Measurements from ENCODE around the gene OPN1SW.

OPN1SW gene, protein sequence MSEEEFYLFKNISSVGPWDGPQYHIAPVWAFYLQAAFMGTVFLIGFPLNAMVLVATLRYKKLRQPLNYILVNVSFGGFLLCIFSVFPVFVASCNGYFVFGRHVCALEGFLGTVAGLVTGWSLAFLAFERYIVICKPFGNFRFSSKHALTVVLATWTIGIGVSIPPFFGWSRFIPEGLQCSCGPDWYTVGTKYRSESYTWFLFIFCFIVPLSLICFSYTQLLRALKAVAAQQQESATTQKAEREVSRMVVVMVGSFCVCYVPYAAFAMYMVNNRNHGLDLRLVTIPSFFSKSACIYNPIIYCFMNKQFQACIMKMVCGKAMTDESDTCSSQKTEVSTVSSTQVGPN

DNA sequence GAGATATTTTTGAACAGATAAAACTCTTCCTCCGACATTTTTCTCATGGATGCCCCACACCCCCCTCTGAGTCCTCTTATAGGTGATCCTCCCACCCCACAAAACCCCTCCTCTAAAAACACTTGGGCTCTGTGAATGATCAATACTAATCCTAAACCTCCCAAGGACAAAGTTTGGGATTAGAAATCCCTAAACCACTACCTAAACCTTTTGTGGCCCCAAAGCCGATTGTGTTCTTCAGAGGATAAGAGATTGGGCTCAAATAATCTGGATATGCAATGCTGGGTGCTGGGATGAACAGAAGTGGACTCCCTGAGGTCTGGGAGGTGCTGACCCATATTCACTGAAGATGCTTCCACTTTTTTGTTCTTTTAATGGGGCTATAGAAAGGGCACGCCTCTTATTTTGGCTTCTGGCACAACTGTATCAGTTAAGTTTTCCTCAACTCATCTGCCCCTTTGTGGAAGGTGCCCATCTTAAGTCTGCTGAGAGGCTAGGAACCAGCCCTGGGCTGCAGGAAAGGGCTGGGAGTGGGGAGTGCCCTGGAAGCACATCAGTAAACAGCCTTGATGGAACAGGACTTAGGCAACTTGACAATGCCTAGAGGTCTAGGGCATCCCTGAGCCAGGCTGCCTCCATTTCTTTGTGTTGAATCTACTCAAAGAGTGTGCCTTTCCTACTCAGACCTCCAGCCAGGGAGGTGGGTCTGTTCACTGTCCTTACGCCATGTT is at the start of gene OPN1SW:
Gene OPN1SW, minus strand, starts transcription at position 51 of the 731 bp plus-strand sequence. Its CDS starts 13 bp downstream, at position 38.
- Histone ChIP-seq H3K4me1 (ENCODE audit: control insufficient read depth, insufficient read depth, low read length) (no peaks in the 10 kb centered on the region), H3K27ac (ENCODE audit: low read depth, low read length) (no peak within 1 kb of the TSS), H3K27me3 (ENCODE audit: control insufficient read depth, insufficient read depth, low read length) (no peaks in the 10 kb centered on the region), H3K9me3 (ENCODE audit: control insufficient read depth, insufficient read depth, low read length) (no peaks in the 10 kb centered on the region; the same call in 1 of the 2 replicates), H3K9ac (ENCODE audit: low read depth, low read length) (no peak within 1 kb of the TSS), H3K4me3 (ENCODE audit: low read depth, low read length) (no peak within 1 kb of the TSS), H3K36me3 (ENCODE audit: control insufficient read depth, insufficient read depth, low read length) (peaks cover 21% of the 10 kb centered on the region)

DNA sequence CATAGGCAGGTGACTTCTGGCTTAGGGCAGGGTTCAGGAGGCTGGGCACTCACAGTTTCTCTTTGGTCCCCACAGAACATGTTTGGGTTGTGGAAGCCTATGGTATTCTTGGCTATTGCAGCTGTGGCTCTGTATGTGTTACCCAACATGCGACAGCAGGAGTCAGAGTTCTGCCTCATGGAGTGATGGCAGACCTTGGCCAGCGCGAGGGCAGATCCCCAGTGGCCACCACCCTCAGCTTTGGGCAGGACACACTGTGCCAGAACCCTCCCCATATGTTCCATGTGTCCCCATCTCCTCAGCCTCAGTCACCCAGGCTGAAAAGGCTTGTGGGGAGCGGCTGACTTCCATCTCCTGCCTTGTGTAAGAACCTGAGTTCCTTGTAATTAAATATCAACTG is 46.1 kb upstream of the OPN1SW start:
- H3K9me3 ChIP-seq (ENCODE audit: control insufficient read depth, insufficient read depth, low read length), result no peaks in the 10 kb centered on the region
- H3K36me3 ChIP-seq (ENCODE audit: control insufficient read depth, insufficient read depth, low read length), result no peaks in the 10 kb centered on the region
- H3K4me3 ChIP-seq (ENCODE audit: low read depth, low read length), result no peak overlapping the region
- H3K4me1 ChIP-seq (ENCODE audit: control insufficient read depth, insufficient read depth, low read length), result 0 out of 2 replicates have a peak, but pooled peaks cover under 1% of the 10 kb centered on the region
- no peaks in the 10 kb centered on the region for H3K27me3 ChIP-seq (ENCODE audit: control insufficient read depth, insufficient read depth, low read length)
- no peak overlapping the region for H3K27ac ChIP-seq (ENCODE audit: low read depth, low read length)
- H3K9ac ChIP-seq (ENCODE audit: low read depth, low read length), result no peak overlapping the region

DNA sequence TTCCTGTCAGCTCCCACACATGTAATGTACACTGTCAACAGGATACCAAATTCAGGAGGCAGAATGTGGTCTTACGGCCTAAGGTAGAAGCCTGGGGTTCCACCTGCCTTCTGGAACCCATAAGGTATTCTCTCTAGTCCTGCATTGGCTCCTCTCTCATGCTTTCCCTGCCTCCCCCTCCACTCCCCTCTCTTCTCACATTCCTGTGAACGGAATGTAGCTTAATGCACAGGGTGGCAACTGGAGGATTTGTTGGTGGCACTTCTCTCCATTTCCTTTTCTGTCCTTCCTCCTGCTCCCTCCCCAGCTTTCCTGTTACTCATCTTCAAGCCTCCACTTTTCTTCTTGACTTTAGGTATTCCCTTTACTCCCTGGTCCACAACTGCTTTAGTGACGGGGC is 43.1 kb upstream of the OPN1SW start:
- Histone ChIP-seq H3K9ac (ENCODE audit: low read depth, low read length) (no peak overlapping the region), H3K36me3 (ENCODE audit: control insufficient read depth, insufficient read depth, low read length) (no peaks in the 10 kb centered on the region), H3K27me3 (ENCODE audit: control insufficient read depth, insufficient read depth, low read length) (no peaks in the 10 kb centered on the region), H3K9me3 (ENCODE audit: control insufficient read depth, insufficient read depth, low read length) (no peaks in the 10 kb centered on the region), H3K27ac (ENCODE audit: low read depth, low read length) (no peak overlapping the region), H3K4me1 (ENCODE audit: control insufficient read depth, insufficient read depth, low read length) (no peaks in the 10 kb centered on the region), H3K4me3 (ENCODE audit: low read depth, low read length) (no peak overlapping the region)

DNA sequence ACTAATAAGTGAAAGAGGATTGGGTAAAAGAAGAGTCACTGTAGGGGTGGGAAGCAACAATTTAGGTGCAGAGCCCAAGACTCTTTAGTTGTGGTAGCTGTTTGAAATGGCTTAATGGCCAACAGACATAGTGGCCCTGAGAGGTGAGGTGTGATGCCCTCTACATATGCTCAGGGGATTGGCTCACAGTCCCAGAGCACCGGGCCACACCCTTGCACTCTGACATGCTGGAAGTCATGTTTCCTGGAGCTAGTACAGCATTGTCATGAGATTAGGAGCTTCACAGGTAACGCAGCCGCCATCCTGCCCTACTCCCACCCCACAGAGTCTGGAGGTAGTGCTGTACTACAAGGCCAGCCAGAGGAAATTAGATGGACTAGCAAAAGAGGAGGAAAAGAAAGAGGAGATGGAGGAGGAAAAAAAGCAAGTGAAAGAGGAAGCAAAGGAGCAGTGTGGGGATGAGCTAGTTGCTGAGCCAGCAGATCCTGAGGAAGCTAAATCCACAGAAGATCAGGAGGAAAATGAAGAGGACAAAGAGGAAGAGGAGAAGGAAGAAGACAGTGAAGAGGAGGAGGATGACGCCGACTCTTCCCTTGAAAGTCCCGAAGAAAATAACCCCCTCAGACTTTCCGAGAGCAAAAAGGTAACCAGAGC is 39.8 kb upstream of the OPN1SW start:
- H3K9ac ChIP-seq (ENCODE audit: low read depth, low read length), result no peak overlapping the region
- no peak overlapping the region for H3K4me3 ChIP-seq (ENCODE audit: low read depth, low read length)
- no peaks in the 10 kb centered on the region for H3K27me3 ChIP-seq (ENCODE audit: control insufficient read depth, insufficient read depth, low read length)
- H3K36me3 ChIP-seq (ENCODE audit: control insufficient read depth, insufficient read depth, low read length), result peaks cover 7% of the 10 kb centered on the region; the same call in 1 of the 2 replicates
- no peak overlapping the region for H3K27ac ChIP-seq (ENCODE audit: low read depth, low read length)
- peaks cover 8% of the 10 kb centered on the region; the same call in 1 of the 2 replicates for H3K4me1 ChIP-seq (ENCODE audit: control insufficient read depth, insufficient read depth, low read length)
- H3K9me3 ChIP-seq (ENCODE audit: control insufficient read depth, insufficient read depth, low read length), result no peaks in the 10 kb centered on the region

DNA sequence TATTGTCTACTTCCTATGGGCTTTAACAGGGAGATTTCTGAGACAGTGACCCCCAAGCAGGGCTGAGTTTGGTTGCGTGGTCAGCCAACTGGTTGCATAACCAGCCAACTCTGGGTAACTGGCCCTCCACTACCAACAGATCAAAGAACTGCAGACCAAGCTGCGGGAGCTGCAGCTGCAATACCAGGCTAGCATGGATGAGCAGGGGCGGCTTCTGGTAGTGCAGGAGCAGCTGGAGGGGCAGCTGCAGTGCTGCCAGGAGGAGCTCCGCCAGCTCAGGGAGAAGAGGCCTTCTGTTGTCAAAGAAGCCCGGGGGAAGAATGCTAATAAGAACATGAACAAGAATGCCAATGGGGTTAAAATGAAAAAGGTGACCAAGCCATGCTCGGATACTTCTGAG is 38.9 kb upstream of the OPN1SW start:
- Histone ChIP-seq H3K4me3 (ENCODE audit: low read depth, low read length) (no peak overlapping the region), H3K36me3 (ENCODE audit: control insufficient read depth, insufficient read depth, low read length) (peaks cover 14% of the 10 kb centered on the region), H3K9ac (ENCODE audit: low read depth, low read length) (no peak overlapping the region), H3K4me1 (ENCODE audit: control insufficient read depth, insufficient read depth, low read length) (peaks cover 8% of the 10 kb centered on the region; the same call in 1 of the 2 replicates), H3K9me3 (ENCODE audit: control insufficient read depth, insufficient read depth, low read length) (no peaks in the 10 kb centered on the region), H3K27ac (ENCODE audit: low read depth, low read length) (no peak overlapping the region), H3K27me3 (ENCODE audit: control insufficient read depth, insufficient read depth, low read length) (no peaks in the 10 kb centered on the region)

DNA sequence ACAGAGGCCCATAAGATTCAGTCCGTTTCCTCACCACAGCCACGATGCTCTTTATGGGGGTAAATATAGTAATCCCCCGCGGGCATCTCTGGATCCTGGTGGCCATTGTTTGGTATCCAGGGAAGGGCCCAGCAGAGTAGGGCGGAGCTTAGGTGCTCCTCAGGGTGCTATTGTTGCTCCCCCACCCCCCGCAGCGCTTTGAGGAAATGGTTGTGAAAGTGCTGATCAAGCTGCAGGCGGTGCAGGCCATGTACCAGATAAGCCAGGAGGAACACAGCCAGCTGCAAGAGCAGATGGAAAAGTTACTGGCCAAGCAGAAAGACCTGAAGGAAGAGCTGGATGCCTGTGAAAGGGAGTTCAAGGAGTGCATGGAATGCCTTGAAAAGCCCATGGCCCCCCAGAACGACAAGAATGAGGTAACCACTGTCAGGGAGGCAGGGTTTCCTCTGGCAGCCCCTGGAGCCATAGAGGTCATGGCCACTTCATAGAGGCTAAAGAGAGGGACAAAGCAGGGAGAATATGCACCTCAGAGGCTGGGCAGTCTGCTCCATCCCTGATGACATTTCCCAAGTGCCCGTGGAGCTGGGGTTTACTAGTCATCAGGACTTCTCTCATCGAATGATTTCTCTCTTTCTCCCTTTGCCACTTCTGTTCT is 37.0 kb upstream of the OPN1SW start:
- Histone ChIP-seq H3K36me3 (ENCODE audit: control insufficient read depth, insufficient read depth, low read length) (peaks cover 25% of the 10 kb centered on the region), H3K9me3 (ENCODE audit: control insufficient read depth, insufficient read depth, low read length) (no peaks in the 10 kb centered on the region), H3K9ac (ENCODE audit: low read depth, low read length) (no peak overlapping the region), H3K4me3 (ENCODE audit: low read depth, low read length) (no peak overlapping the region), H3K27ac (ENCODE audit: low read depth, low read length) (no peak overlapping the region), H3K27me3 (ENCODE audit: control insufficient read depth, insufficient read depth, low read length) (no peaks in the 10 kb centered on the region), H3K4me1 (ENCODE audit: control insufficient read depth, insufficient read depth, low read length) (peaks cover 8% of the 10 kb centered on the region; the same call in 1 of the 2 replicates)

DNA sequence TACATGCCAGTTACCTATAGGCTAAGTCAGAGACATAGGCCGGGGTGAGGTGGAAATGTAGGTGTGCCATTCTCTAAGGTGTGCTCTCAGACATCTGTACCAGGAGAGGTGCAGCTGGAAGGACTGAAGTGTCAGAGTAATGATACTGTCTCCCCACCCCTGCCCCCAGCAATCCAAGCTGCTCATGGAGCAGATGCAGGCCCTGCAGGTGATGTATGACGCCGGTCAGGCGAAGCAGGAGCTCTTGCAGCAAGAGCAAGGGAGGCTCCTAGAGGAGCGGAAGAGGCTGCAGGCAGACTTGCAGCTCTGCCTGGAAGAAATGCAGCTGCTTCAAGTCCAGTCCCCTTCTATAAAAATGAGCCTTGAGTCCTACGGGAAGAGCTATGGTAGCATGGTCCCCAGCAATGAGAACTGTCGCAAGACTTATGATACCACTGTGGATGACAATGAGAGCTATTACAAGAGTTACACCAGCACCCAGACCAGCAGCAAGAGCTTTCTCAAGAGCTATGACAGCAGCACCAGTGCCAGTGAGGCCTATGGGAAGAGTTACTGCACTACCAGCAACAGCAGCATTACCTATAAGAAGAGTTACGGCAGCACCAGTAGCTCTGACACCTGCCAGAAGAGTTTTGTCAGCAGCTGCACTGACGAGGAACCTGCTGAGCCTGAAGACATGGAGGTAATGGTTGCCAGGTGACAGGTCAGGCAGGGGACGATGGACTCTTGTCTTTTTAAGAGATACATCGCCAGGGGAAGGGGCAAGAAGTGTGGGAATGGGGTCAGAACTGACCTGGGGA is 36.2 kb upstream of the OPN1SW start:
- Histone ChIP-seq H3K4me1 (ENCODE audit: control insufficient read depth, insufficient read depth, low read length) (peaks cover 8% of the 10 kb centered on the region; the same call in 1 of the 2 replicates), H3K36me3 (ENCODE audit: control insufficient read depth, insufficient read depth, low read length) (peaks cover 32% of the 10 kb centered on the region), H3K27me3 (ENCODE audit: control insufficient read depth, insufficient read depth, low read length) (no peaks in the 10 kb centered on the region), H3K4me3 (ENCODE audit: low read depth, low read length) (no peak overlapping the region), H3K9me3 (ENCODE audit: control insufficient read depth, insufficient read depth, low read length) (no peaks in the 10 kb centered on the region), H3K27ac (ENCODE audit: low read depth, low read length) (no peak overlapping the region), H3K9ac (ENCODE audit: low read depth, low read length) (no peak overlapping the region)

DNA sequence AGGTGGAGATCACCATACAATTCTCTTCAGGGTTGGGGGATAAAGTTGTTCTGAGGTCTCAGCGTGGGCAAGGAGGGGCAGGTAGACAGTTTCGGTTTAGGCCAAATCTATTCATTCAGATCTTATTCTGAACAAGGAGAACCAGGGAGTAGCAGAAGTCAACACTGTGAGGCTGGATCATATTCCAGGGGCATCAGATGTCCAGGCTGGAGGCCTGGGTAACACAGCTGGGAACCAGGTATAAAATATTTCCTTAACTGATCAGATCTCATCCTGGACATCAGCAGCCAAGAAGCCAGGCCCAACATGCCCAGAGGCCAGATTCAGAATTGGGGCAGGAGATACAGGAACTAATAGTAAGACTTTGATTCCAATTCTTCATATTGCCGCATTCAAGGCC is 35.4 kb upstream of the OPN1SW start:
- Histone ChIP-seq H3K4me1 (ENCODE audit: control insufficient read depth, insufficient read depth, low read length) (peaks cover 8% of the 10 kb centered on the region; the same call in 1 of the 2 replicates), H3K9ac (ENCODE audit: low read depth, low read length) (no peak overlapping the region), H3K4me3 (ENCODE audit: low read depth, low read length) (no peak overlapping the region), H3K27ac (ENCODE audit: low read depth, low read length) (no peak overlapping the region), H3K27me3 (ENCODE audit: control insufficient read depth, insufficient read depth, low read length) (no peaks in the 10 kb centered on the region), H3K36me3 (ENCODE audit: control insufficient read depth, insufficient read depth, low read length) (peaks cover 40% of the 10 kb centered on the region), H3K9me3 (ENCODE audit: control insufficient read depth, insufficient read depth, low read length) (no peaks in the 10 kb centered on the region)

DNA sequence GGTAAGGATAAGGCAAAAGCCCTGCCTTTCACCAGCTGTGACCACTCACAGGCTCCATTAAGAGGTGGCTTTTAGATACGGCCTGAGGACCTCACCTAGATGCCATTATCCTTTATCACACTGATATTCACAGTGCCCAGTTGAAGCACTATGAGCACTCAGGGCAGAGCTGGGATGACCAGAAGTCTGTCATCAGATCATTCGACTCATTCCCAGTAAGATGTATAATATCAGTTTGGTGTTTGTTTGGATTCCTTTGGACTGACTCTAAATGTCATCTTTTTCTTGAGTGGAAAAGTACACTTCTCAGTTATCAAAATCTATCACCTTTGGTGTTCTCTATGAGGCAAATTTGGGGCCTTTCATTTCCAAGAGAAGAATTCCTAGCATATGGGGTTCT is 34.9 kb upstream of the OPN1SW start:
- Histone ChIP-seq H3K9ac (ENCODE audit: low read depth, low read length) (no peak overlapping the region), H3K36me3 (ENCODE audit: control insufficient read depth, insufficient read depth, low read length) (peaks cover 45% of the 10 kb centered on the region), H3K4me3 (ENCODE audit: low read depth, low read length) (no peak overlapping the region), H3K4me1 (ENCODE audit: control insufficient read depth, insufficient read depth, low read length) (peaks cover 8% of the 10 kb centered on the region; the same call in 1 of the 2 replicates), H3K27ac (ENCODE audit: low read depth, low read length) (no peak overlapping the region), H3K9me3 (ENCODE audit: control insufficient read depth, insufficient read depth, low read length) (no peaks in the 10 kb centered on the region), H3K27me3 (ENCODE audit: control insufficient read depth, insufficient read depth, low read length) (no peaks in the 10 kb centered on the region)

DNA sequence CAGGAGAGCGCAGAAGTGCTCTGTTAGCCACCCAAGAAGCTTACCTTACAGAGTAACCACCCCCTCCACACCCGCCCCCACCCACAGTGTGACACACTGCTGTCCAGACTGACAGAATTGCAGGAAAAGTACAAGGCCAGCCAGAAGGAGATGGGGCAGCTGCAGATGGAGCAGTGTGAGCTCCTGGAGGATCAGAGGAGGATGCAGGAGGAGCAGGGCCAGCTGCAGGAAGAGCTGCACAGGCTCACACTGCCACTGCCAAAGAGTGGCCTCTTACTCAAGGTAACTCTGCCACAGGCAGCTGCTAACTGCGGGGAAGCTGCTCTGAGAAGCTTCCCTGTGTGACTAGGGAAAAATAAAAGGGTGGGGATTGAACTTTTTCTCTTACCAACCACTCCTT is 33.8 kb upstream of the OPN1SW start:
- peaks cover 8% of the 10 kb centered on the region; the same call in 1 of the 2 replicates for H3K4me1 ChIP-seq (ENCODE audit: control insufficient read depth, insufficient read depth, low read length)
- H3K27ac ChIP-seq (ENCODE audit: low read depth, low read length), result no peak overlapping the region
- peaks cover 56% of the 10 kb centered on the region for H3K36me3 ChIP-seq (ENCODE audit: control insufficient read depth, insufficient read depth, low read length)
- H3K4me3 ChIP-seq (ENCODE audit: low read depth, low read length), result no peak overlapping the region
- no peak overlapping the region for H3K9ac ChIP-seq (ENCODE audit: low read depth, low read length)
- H3K9me3 ChIP-seq (ENCODE audit: control insufficient read depth, insufficient read depth, low read length), result no peaks in the 10 kb centered on the region
- H3K27me3 ChIP-seq (ENCODE audit: control insufficient read depth, insufficient read depth, low read length), result no peaks in the 10 kb centered on the region

All from HUES48 (cell line).